Stimulated activated CD4-positive, alpha-beta T cell treated with anti-CD3 and anti-CD28 coated beads, Interleukin-4, amount 100 ng/mL, for 4 hours (primary cell): ENCODE results near the gene CPM.
"Not testable (repeated sequence)": the region's sequence is repeated elsewhere in the genome, so short reads cannot be mapped to it uniquely, and the experiment has no call there.

Experiments
- DNase-seq, 2 experiments: peaks; one replicate each; pipeline ENCODE4 v3.0.0-alpha.2; 2020

CPM gene

GRCh38 chr12:68873316-68873715 is 59.7 kb downstream of the CPM start:
- DNase-seq: no peak

- no peak for DNase-seq
These were observed 61.0 kb downstream of the CPM start for GRCh38 chr12:68871921-68872320.

DNA sequence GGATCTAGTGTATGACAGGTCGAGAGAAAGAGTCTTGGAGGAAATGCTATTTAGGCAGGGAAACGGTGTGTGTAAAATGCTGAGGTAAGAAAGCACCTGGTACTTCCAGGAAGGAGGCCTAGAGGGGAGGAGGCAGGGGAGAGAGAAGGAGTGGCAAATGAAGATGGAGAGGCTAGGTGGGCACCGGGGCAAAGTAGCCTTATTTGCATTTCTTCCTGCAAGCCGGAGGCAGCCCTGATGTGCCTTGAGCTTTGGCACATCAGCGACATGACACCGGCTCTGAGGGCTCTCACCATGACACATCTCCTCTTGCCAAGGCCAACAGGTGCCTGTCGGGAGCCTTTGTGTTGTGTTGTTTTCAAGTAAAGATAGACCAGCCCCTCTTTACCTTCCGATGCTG is 61.6 kb downstream of the CPM start:
- no peak for DNase-seq

DNA sequence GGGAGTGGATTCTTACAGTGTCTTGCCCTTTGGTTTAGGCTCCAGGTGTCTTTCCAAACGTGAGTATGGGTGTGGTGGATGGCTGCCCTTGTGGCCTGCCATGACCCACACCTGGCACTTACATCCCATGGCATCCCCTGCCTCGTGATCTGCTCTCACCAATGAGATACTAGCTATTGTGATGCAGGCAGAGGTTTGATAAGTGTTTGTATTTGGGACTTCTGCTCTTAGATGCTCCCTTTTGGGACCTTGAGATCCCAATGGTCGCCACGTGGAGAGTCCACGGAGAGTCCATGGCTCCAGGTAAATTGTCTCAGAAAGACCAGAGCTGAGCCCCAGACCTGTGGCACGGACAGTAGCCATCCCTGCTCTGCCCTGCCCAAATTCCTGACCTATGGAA is 62.5 kb downstream of the CPM start:
- no peak for DNase-seq

- DNase-seq: no peak
These were observed 63.0 kb downstream of the CPM start for GRCh38 chr12:68870011-68870410.

GRCh38 chr12:68868043-68868790 is 64.8 kb downstream of the CPM start:
- no peak for DNase-seq

- no peak for DNase-seq
These were observed 65.4 kb downstream of the CPM start for GRCh38 chr12:68867606-68868005.

DNA sequence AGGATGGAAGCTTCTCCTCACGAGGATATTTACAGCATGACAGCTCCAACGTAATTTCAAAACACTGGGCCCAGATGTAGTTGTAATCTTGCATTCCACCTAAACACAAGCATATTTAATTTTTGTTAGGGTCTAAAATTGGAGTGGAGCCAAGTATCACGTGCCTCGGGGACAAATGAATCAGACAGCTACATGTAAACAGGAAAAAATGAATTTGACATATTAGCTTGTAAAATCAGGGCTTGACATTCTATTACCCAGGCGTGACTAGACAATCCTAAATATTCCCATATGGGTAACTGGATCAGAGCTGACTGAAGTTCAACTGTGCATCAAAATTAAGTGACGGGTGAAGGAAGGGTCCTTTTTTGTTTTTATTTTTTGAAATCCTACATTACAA is 66.0 kb downstream of the CPM start:
- DNase-seq: no peak

- DNase-seq: peak in 1 of 2 experiments; percentile 5
These were observed 67.4 kb downstream of the CPM start for GRCh38 chr12:68865399-68866164.

GRCh38 chr12:68864604-68865003 is 68.4 kb downstream of the CPM start:
- no peak for DNase-seq

DNA sequence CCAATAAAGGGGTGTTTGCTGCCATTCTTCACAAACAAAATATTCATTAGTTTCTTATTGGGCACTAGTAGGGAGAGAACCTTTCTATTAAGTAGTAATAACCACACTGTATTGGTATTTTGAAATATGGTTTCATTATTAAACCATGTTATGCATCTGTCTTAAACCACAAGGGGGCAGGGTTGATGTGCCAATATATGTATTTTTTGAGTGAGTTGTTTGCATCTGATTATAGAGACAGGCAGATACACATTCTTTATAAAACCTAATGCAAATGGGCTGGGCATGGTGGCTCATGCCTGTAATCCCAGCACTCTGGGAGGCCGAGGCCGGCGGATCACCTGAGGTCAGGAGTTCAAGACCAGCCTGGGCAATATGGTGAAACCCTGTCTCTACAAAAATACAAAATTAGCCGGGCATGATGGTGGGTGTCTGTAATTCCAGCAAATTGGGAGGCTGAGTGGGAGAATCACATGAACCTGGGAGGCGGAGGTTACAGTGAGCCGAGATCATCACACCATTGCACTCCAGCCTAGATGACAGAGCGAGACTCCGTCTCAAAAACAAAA is 69.0 kb downstream of the CPM start:
- not testable (repeated sequence) for DNase-seq

DNA sequence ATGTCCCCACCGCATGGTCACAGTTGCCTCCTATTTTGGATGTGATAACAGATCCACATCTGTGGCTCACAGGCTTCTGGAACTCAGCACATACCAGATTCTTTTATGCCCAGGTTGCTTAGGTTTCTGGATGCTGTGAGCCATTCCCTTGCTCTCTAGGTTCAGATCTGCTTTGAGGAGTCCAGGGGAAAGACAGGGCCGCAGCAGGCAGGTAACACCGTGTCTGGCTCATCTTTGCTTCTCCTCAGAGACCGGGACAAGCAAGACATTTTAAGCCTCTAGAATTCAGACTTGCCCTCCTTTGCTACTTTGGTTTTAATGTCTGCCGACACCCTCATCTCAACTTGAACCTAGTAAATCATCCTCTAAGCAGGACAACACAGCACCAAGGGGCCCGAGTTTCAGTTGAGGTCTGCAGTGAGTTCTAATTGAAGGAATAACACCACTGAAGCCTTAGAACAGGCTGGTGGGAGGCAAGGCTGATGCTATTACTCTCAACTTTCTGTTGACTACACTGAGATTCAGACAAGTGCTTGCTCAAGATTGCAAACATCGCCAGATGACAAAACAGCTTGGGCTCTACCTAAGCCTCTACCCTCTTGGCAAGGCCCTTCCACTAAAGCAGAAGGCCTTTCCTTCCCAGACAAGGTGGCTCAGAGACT is 69.7 kb downstream of the CPM start:
- DNase-seq: no peak

- DNase-seq: no peak
These were observed 71.1 kb downstream of the CPM start for GRCh38 chr12:68861890-68862289.

DNA sequence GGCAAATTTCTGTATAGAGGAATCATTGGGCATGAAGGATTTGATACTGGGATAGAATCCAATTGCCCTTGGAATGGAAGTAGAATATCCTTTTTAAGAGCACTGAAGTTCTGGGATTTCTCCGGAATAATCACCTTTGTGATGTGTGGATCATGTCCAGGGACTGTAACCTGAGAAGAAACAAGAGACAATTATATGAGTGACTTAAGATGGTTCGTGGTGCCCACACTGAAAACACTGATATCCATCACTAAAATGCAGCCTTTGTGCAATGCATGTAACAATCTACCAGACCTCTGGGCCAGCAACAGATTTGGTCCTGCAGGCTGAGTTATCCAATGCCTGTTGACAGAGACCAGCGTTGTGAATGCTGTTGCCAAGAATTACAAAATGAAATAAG is 76.5 kb downstream of the CPM start:
- no peak for DNase-seq

GRCh38 chr12:68855771-68856170 is 77.2 kb downstream of the CPM start:
- no peak for DNase-seq

GRCh38 chr12:68855111-68855510 is 77.9 kb downstream of the CPM start:
- DNase-seq: no peak

GRCh38 chr12:68854554-68854953 is 78.4 kb downstream of the CPM start:
- no peak for DNase-seq

DNA sequence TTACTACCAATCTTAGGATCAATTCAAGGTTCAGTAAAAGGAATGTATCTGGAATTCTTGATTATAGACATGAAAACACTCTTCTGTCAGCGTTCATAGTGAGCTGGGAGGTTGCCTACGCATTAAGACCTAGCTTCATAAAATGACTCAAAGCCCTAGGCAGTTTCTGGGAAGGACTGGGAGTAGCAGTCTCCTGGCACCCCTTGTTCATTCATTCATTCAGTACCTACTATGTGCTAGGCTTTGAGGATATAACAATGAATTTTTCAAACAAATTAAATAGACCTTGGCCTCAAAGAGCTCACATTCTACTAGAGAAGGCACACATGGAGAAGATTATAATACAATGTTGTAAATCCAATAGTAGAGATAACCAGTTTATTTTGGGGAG is 78.9 kb downstream of the CPM start:
- no peak for DNase-seq

DNA sequence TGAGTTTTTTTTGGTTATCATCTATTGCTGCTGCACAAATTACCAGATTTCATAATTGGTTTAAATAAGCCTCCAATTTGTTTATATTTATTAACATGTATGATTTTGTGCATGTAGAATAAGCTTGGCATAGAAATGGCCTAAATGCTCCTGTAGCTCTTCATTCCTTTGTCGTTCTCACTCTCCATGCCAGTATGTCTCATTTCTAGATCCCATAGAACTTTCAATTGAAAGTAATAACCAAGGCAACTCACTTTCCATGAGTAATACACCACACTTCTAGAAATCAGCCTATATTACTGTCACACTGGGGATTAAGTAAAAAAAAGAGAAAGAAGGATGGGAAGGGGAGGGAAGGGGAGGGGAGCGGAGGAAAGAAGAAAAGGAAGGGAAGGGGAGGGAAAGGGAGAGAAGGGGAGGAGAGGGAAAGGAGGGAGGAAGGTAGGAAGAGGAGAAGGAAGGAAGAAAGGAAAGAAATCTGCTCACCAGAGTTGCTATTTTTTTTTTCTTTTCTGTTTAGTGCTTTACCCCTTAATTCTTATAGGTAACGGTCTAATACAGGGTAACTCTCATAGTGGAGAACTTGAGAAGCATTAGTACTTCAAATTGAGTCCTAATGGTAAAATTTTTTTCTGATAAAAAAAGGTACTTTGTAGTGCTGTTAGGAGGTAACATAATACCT is 79.4 kb downstream of the CPM start:
- DNase-seq: no peak

DNA sequence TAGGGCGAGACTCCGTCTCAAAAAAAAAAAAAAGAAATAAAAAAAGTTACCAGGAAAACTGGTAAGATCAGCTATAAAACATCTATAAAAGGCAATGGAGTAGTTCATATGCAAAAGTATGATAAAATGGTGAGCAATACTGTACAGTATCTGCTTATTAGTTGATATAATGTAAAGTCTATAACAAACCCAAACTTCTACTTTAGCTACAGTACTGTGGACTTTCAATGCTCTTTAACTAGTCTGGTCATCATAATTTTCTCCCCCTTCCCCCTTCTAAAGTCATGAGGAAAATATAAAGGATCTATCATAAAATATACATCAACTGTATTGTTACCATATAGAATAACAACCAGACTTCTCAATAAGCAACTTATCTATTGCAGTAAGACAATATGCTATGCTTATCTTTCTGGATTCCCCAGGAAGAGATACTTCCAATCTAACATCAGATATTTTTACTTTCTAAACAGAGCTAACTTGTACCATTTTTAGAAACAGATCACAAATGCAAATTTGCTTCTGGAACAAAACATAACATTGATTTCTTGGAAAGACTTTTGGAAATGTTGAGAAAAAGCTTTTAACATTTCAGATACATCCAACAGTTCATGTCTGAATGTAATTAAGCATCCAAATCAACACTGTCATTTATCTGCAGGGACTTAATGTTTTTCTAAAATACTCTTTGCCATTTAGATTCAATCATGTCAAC is 81.2 kb downstream of the CPM start:
- no peak for DNase-seq

GRCh38 chr12:68850390-68850789 is 82.6 kb downstream of the CPM start:
- no peak for DNase-seq

GRCh38 chr12:68846811-68847210 is 86.2 kb downstream of the CPM start:
- no peak for DNase-seq
